LNCaP clone FGC (cell line): ENCODE results near the gene PDLIM3.
A peak's percentile ranks its signal among the peaks of the same experiment; 100 is the strongest.
"Not testable (repeated sequence)": the region's sequence is repeated elsewhere in the genome, so short reads cannot be mapped to it uniquely, and the experiment has no call there.

Experiments
- DNase-seq: peaks from one replicate; pipeline ENCODE4 v3.0.0-alpha.2; 2011; ENCODE audit warnings: low read depth
- H3K4me3 ChIP-seq: 2 replicates; pipeline ENCODE4 v1.5.1; 2011; ENCODE audit warnings: mild to moderate bottlenecking, low read depth, low read length, control low read depth
- CTCF ChIP-seq: IDR thresholded peaks from 2 replicates; pipeline ENCODE4 v1.5.1; 2012; ENCODE audit warnings: mild to moderate bottlenecking; ENCODE audit not compliant: control insufficient read depth, insufficient read depth; ENCODE audit errors: extremely low read depth

Gene PDLIM3

GRCh38 chr4:185532795-185533324 lies 2.4 kb downstream of the PDLIM3 start:
- no peak for TF ChIP-seq CTCF
- no peak overlapping the region for H3K4me3 ChIP-seq
- DNase-seq = no peak

- no peak for DNase-seq
- no peak overlapping the region for H3K4me3 ChIP-seq
- TF ChIP-seq CTCF = no peak
Observed at GRCh38 chr4:185532293-185532692, 3.0 kb downstream of the PDLIM3 start.

- not testable (repeated sequence) for H3K4me3 ChIP-seq, DNase-seq
Observed at GRCh38 chr4:185531654-185532053, 3.7 kb downstream of the PDLIM3 start.

- no peak overlapping the region for H3K4me3 ChIP-seq
- peak; percentile 56 for DNase-seq
- no peak for TF ChIP-seq CTCF
Observed at GRCh38 chr4:185529413-185529812, 5.9 kb downstream of the PDLIM3 start.

GRCh38 chr4:185524888-185525863 lies 10.1 kb downstream of the PDLIM3 start:
- no peak for TF ChIP-seq CTCF

GRCh38 chr4:185523862-185524261 lies 11.4 kb downstream of the PDLIM3 start:
- no peak overlapping the region for H3K4me3 ChIP-seq
- no peak for TF ChIP-seq CTCF
- DNase-seq = no peak

More at GRCh38 chr4:185524888-185525863, 10.1 kb downstream of the PDLIM3 start:
- no peak for DNase-seq
- no peak overlapping the region for H3K4me3 ChIP-seq

GRCh38 chr4:185522451-185522850 lies 12.9 kb downstream of the PDLIM3 start:
- TF ChIP-seq CTCF = no peak
- DNase-seq = no peak

More at GRCh38 chr4:185522451-185522850, 12.9 kb downstream of the PDLIM3 start:
- no peak overlapping the region for H3K4me3 ChIP-seq
